ENCODE results near the gene OR2Y1.
"Not testable (repeated sequence)": the region's sequence is repeated elsewhere in the genome, so short reads cannot be mapped to it uniquely, and the experiment has no call there.

The OR2Y1 gene, protein sequence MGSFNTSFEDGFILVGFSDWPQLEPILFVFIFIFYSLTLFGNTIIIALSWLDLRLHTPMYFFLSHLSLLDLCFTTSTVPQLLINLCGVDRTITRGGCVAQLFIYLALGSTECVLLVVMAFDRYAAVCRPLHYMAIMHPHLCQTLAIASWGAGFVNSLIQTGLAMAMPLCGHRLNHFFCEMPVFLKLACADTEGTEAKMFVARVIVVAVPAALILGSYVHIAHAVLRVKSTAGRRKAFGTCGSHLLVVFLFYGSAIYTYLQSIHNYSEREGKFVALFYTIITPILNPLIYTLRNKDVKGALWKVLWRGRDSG

DNA sequence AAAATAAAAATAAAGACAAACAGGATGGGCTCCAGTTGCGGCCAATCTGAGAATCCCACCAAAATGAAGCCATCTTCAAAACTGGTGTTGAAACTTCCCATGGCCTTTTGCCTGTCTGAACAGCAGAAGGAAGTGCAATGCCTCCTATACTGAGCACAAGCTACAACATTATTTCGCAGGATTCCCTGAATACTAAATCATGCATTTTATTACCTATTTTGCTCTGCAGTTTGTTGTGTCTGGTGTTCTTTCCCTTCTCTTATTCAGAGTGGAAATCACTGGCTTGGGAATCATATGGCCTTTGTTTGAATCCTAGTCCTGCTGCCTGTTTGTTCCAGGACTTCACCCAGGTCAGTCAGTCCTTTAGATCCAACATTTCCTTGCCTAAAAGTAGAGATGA is at the start of gene OR2Y1:
Gene OR2Y1 (minus strand): TSS at position 101 of the 400 bp plus-strand sequence. CDS start 0 bp downstream, at position 101.
- DNase-seq (ENCODE audit: low read depth in 4 of 4, low spot score in 1 of 4) = no peak

DNA sequence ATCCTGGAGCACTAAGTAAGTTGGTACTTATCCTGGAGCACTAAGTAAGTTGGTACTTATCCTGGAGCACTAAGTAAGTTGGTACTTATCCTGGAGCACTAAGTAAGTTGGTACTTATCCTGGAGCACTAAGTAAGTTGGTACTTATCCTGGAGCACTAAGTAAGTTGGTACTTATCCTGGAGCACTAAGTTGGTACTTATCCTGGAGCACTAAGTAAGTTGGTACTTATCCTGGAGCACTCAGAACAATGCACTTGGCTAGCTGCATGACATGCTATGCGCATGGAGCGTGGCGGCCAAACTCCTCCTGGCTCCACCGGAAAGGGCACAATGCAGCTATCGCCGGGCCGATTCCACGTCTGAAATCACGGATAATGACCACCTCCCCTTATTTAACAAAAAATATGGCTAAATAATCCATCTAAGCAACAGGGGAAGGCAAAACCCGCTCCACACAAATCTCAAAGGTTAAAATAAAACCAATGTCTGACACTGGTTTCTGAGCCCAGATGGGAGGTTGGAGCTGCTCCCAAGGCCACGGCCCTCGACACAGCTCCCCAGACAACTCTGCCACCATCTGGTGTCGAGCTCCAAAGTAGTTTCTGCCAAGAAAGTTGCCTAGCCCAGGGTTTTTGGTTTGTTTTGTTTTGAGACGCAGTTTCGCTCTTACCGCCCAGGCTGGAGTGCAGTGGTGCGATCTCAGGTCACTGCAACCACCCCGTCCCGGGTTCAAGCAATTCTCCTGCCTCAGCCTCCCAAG is 49.0 kb upstream of the OR2Y1 start:
- not testable (repeated sequence) for DNase-seq (ENCODE audit: low read depth in 4 of 4, low spot score in 1 of 4)

DNA sequence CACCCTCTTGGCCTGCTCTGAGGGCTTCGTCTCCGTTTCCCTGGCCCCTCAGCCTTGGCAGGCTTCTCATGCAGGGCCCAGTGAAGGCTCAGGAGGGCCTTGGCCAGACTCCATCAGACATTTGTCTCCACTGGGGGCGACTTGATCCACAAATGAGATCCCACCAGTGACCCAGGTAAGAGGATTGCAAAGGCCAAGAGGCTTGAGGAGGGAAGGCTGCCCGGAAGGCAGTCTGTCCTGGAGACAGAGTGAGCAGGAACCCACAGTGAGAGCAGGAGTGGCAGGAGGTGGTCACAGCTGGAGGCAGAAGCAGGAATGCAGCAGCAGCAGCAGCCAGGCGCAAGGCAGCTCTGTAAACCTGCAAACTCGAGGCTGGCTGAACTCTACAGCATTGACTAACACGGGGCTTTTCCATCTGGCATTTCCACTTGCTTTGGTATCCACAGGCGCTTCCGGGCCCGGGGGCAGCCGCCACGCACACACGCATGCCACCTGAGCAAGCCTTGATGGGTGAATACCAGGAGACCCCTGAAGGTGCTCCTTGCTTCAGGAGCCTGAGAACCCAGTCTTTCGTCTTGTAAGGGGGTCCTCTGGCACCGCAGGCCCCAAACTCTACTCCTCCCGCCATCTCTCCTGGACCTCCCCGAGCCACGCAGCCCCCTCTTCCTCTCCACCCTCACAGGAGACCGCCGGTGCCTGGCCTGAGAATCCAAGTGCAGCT is 48.0 kb upstream of the OR2Y1 start:
- no peak for DNase-seq (ENCODE audit: low read depth in 4 of 4, low spot score in 1 of 4)

DNA sequence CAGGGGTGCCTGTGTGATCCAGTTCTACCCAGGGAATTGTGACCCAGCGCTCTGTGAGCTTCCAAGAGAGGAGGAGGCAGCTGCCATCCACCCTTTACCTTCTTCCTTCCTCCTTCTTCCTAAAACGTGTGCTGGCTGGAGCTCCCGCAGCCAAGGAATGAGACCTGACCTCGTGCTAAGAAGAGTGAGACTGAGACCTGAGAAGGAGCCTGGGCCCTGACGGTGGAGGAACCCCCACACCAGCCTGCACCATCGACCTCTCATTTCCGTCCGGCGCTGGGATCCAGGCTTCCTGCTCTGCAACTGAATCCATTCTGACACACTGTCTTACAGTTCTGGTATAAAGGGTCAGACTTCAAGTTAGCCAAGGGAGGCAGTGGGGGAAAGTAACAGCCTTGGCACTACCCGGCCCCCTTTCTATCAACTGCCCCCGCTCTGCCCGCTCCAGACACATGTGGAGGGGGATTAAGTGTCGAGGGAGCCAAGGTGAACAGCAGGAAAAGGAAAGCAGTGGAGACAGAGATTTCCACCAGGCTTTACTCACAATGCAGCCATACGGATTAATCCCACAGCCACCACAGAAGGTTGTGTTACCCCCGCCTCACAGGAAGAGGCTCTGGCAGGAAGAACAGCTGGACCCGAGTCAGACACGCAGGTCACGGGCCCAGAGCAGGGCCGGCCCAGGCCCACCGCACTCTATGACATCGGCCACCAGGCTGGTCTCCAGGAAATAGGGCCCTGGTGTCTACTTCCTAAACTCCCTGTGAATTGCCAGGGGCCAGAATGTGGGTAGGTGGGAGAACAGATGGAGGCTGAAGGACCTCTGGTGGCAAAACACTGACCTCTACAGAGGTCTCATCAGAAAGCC is 46.9 kb upstream of the OR2Y1 start:
- no peak for DNase-seq (ENCODE audit: low read depth in 4 of 4, low spot score in 1 of 4)

DNA sequence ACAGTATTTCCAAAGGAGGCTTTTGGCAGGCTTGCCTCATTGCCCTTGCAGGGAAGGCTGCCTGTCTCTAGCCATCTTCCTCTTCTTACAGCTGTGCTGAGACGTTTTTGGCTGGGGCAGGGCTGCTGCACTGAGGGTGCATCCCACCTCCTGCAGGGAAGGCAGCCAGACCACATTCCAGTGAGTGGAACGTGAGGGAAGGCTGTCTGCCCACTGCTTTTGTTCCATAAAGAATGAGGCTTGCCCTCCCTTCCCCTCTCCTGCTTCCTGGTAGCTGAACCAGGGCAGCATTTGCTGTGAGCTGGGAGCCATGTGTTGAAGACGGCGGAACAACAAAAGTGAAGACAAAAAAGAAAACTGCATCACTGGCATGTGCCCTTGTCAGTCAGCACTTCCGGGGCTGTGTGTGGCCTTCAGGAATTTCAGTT is 46.0 kb upstream of the OR2Y1 start:
- DNase-seq (ENCODE audit: low read depth in 4 of 4, low spot score in 1 of 4) = no peak

DNA sequence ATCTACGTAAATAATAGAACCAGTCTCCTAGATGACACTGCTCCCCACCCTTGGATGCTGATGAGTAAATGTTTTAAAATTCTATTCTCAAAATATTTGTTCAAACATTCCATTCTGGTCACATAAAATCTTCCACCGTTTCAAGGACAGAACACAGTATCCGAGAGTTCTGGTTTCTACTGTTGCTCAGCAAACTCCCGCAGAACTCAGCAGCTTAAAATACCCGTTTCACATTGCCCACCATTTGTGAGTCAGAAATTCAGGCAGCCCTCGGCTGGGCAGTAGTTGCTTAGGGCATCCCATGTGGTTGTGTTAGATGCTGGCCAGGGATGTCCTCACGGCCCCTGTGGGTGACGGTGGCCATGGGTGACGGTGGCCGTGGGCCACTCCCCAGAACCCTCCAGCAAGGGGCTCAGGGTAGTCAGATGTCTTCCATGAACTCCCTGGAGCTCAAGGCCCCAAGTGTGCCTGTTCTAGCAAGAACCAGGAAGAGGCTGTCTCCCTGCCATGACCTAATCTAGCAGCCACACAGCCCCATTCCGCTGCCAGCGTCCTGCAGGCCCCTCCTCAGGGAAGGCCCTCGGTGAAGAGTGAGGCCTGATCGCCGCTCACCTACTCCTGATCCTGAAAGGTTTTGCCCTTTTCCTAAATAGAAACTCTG is 45.4 kb upstream of the OR2Y1 start:
- no peak for DNase-seq (ENCODE audit: low read depth in 4 of 4, low spot score in 1 of 4)

DNA sequence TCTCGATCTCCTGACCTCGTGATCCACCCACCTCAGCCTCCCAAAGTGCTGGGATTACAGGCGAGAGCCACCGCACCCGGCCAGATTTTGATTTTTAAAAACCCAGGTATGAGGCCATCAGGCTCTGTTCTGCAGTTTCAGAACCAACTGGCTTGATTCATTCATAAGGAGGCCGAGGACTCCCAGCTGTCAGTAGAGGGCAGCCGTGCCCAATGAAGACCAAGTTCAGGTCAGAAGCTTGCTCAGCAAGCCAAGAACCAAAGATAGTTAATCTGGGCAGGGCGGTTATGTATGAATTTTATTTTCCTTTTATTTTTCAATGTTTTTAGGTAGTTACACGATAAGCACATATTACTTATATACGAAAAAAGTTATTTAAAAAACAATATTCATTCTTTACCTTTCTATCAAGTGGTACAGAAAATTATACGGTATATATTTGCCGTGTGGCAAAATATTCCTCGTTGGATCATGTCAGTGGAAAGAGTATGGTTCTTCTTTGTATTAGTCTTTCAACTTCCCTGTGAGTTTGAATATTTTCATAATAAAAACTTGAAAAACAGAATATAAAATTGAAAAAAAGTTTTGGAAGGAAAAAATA is 44.7 kb upstream of the OR2Y1 start:
- DNase-seq (ENCODE audit: low read depth in 4 of 4, low spot score in 1 of 4) = peak in 3 of 4 experiments; percentile 43 to 54 (median 43)

DNA sequence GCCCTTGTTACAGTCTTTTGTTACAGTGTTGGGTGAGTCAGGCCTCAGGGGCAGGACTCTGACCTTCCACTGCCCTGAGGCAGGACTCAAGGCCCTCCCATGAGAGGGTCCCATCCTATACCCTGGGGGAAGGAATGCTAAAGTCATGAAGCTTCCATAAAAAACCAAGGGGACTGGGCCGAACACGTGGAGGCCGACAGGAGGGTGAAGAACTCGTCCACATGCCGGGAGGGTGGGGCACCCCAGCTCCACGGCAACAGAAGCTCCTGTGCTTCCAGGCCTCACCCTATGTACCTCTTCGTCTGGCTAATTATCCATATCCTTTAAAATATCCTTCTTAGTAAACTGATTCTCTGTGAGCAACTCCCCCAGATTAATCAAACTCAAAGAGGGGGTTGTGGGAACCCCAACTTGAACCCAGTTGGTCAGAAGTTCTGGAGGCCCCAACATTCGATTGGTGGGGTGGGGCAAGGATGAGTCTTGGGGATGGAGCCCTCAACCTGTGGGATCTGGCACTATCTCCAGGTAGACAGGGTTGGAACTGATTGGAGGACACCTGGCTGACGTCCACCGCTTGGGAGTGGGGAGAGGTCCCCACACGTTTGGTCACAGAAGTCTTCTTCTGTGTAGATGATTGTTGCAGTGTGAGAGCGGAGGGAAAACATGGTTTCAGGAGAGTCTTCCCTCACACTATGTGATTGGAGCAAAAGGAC is 43.6 kb upstream of the OR2Y1 start:
- no peak for DNase-seq (ENCODE audit: low read depth in 4 of 4, low spot score in 1 of 4)

DNA sequence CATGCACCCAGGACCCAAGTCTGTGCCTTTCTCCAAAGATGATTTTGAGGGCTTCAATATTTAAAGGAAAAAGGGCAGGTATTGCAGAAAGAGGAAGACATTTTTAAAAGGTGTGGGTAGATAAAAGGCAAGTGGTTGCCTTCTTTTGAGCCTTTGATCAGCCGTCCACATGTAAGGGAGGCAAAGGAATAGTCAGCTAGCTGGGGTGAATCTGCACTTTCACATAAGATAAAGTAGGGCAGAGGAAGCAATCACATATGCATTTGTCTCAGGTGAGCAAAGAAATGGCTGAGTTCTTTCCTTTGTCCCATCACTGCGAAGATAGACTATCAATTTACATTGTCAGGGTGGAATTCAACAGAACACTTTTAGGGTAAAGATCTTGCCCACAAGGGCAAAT is 42.9 kb upstream of the OR2Y1 start:
- DNase-seq (ENCODE audit: low read depth in 4 of 4, low spot score in 1 of 4) = no peak

DNA sequence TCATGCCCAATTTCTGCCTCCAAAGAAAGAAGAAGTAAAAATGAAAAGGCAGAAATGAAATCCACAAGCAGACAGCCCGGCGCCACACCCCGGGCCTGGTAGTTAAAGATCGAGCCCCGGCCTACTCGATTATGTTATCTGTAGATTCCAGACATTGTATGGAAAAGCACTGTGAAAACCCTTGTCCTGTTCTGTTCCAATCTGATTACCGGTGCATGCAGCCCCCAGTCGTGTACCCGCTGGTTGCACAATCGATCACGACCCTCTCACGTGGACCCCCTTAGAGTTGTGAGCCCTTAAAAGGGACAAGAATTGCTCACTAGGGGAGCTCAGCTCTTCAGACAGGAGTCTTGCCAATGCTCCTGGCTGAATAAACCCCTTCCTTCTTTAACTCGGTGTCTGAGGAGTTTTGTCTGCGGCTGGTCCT is 42.1 kb upstream of the OR2Y1 start:
- DNase-seq (ENCODE audit: low read depth in 4 of 4, low spot score in 1 of 4) = not testable (repeated sequence)

DNA sequence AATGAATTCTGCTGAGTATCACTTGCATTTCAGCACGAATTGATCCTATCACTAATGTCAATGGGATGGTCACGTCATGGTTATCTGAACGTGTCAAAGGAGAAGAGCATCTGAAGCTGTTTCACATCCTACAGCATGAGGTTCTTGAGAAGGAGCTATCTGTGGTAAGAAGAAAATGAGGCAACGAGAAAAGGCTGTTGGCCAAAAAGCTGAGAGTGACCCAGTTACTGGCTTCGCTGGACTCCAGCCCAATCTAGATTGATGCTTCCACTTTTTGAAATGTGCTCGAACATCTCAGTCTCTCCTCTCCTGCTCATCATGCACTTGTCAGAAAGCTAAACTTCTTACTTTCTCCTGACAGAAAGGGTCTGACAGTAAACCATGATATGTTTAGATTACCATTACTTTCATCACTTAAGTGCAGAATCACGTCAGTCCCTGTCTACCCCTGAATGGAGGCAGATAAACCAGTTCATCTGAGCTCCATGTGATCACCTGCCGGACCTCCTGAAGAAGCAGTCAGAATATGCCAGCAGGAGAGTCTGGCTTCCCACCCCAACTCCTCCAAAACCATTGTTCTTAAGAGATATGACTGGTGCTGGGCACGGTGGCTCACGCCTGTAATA is 40.2 kb upstream of the OR2Y1 start:
- DNase-seq (ENCODE audit: low read depth in 4 of 4, low spot score in 1 of 4) = no peak

DNA sequence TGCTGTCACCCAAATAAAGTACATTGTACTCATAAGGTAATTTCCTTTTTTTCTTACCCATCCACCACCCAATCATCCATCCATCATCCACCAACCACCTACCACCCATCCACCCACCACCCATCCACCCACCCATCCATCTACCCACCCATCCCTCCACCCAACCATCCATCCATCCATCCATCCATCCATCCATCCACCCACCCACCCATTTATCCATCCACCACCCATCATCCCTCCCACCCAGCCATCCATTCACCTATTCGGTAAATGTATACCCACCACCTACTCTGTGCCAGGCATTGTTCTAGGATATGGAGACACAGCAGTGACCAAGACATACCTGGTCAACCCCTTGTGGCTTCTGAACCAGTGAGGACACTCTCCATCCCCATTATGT is 37.6 kb upstream of the OR2Y1 start:
- DNase-seq (ENCODE audit: low read depth in 4 of 4, low spot score in 1 of 4) = no peak

DNA sequence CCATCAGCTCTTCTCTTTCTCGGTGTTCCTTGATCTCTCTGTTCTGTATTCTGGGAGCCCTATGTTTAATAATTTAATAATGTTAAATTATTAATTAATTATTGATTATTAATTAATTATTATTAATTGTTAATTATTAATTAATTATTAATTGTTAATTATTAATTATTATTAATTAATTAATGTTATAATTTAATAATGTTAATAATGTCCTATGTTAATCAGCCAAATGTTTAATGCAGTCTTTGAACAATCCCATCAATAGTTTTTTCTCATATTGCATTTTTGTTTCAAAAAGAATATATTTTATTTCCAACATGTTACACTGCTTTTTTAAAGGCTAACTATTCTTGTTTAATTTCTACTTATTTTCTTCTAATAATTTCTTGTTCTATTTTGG is 36.5 kb upstream of the OR2Y1 start:
- DNase-seq (ENCODE audit: low read depth in 4 of 4, low spot score in 1 of 4) = no peak

DNA sequence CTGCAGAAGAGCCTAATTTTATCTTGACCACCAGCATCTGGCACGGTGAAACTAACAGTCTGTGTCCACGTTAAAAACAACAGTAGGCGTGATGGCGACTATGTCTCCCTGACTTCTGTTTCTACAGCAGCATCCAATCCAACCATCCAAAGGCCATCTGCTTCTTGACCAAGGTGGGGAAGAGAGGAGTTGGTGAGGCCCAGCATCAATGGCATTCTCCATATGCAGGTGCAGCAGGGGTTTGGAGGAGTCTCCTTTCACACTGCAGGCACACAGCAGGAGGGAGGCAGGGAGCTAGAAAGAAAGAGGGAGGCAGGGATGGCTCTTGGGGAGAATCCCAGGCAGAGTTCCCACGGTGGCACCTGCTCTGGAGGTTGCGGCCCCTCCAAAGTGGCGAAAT is 35.8 kb upstream of the OR2Y1 start:
- no peak for DNase-seq (ENCODE audit: low read depth in 4 of 4, low spot score in 1 of 4)

DNA sequence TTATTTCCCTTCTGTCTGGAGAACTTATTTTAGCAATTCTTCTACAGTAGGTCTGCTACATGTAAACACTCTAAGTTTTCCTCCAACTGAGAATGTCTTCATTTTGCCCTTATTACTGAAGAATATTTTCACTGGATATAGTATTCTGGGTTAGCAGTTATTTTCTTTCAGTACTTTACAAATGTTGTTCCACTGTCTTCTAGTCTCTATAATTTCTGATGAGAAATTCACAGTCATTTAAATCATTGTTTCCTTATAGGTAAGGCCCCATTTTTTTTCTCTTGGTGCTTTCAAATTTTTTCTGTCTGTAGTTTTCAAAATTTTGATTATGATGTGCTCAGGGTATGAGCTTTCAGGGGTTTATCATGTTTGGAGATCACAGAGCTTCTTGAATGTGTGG is 32.0 kb upstream of the OR2Y1 start:
- DNase-seq (ENCODE audit: low read depth in 4 of 4, low spot score in 1 of 4) = no peak

DNA sequence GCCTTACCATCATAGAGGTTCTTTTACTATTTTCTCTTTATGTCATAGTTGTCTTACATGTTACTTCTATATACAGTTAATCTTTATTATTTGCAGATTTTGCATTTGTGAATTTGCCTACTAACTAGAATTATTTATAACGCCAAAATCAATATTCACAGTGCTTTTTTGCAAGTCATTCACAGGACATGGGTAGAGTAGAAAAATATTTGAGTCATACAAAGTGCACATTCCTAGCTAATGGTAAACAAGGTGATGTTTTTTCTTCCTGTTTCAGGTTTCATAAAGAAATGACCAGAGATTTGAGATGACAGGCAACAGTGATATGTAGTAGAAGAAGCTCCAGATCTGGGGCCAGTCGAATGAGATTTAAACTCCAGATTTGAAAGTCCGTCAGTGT is 30.0 kb upstream of the OR2Y1 start:
- DNase-seq (ENCODE audit: low read depth in 4 of 4, low spot score in 1 of 4) = no peak

DNA sequence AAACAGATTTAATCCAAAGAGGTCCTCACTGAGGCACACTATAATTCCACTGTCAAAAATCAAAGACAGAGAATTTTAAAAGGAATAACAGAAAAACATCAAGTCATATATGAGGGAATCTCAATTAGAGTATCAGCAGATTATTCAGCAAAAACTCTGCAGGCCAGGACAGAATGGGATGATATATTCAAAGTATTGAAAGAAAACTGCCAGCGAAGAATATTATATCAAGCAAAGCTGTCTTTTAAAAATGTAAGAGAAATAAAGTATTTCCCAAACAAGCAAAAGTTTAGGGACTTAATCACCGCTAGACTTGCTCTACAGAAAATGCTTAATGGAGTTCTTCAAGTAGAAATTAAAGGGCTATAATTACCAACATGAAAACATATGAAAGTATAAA is 15.7 kb upstream of the OR2Y1 start:
- no peak for DNase-seq (ENCODE audit: low read depth in 4 of 4, low spot score in 1 of 4)

DNA sequence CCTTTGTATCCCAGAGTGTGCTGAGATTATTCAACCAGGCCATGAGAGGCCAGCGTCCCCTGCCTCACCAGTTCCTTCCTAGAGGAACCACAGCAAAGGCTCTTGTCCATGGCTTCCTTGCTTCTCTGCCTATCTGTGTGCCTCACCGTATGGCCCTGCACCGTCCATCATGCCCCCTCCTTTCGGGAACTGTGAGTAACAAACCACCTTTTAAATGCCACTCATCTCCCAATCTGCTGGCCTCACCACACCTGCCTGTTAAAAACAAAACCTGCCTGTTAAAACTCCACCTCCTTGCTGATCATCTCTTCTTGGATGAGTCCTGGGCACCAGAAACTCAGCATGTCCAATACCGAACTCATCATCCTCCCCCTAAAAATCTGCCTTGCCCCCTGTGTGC is 4.4 kb upstream of the OR2Y1 start:
- no peak for DNase-seq (ENCODE audit: low read depth in 4 of 4, low spot score in 1 of 4)

DNA sequence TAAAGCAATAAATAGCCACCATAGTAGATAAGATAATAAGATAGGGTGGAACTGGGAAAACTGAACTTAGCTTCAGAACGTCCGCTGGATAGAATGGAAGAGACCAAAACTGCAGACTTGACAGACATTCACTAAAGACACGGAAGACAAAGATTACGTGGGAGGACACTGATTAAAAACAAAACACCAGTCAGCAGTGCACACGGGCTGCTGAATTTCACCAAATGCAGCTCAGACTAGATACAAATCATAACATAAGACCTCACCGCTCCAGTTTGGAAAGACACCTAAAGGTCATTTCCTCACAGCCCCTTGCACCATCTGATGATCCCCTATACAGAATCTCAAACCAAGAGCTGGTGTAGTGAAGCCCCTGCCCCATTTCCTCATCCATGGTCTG is 2.9 kb upstream of the OR2Y1 start:
- no peak for DNase-seq (ENCODE audit: low read depth in 4 of 4, low spot score in 1 of 4)
